HG02884 (cell line): ENCODE measurements around the gene MEGF6.

Experiments used
- ATAC-seq: cut with Tn5 transposase; IDR thresholded peaks from one replicate; pipeline ENCODE4 v1.9.1; 2021; ENCODE audit warnings: mild to moderate bottlenecking, moderate library complexity; ENCODE audit not compliant: unreplicated experiment

MEGF6 gene

DNA sequence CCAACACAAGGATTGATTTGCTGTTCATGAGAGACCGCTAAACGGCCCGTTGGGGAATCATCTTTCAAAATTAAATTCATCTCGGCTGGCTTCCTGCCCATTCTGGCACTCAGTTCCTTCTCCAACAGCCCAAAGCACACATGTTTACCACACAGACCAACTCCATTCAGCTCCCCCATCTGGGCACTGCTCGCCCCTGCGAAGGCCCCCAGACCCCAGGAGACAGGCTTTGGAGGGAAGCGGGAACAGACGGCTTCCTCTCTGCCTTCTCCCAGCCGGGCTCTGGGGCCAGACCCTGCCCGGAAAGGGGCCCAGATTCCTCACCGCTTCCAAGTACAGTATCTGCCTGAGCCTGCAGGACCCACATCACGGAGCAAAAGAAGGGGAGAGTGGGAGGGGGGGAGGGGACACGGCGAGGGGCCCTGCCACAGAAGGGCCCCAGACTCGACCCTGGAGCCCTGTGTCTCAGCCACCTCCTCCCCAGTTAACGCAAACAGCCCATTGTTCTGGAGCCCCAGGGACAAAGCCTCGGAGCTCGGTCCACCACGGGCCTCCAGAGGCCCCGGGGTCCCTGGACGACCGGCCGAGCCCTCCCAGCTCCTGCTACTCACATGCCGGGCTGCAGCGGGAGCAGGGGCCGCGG lies 660 bp downstream of the MEGF6 start:
- ATAC-seq: no peak

DNA sequence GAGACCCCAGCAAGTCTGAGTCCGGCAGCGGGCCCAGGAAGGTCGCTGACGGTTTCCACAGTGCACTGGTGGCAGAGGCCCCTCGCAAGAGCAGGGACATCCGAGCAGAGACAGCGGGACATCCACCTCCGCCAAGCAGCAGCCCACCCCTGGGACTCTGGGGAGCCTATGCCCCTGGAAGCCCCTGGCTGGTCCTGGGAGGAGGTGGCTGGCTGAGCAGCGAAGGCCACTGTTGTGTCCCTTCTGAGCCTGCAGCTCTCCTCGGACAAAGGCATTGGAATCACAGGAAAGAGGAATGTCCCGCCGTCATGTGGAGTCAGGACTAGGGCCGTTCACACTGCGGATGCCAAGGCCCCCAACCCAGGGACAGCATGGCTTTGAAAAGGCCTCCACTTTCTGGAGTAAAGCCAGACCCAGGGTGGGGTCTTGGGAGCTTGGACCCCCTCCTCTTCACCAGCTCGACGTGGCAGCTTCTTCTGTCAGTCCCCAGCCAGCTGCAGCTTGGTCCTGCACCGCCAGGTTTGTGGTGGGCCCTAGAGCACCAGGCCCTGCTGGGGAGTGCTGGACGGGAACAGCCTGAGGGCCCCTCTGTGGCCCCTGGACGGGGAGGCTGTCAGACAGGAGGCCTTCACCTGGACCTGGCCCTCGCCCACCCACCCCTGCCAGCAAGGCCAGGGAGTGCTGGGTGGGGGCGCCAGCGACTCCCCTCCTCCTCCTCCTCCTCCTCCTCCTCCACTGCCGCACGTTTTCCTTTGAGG lies 1.4 kb downstream of the MEGF6 start:
- ATAC-seq: no peak

GRCh38 chr1:3609016-3609768 lies 2.1 kb downstream of the MEGF6 start:
- ATAC-seq: no peak

DNA sequence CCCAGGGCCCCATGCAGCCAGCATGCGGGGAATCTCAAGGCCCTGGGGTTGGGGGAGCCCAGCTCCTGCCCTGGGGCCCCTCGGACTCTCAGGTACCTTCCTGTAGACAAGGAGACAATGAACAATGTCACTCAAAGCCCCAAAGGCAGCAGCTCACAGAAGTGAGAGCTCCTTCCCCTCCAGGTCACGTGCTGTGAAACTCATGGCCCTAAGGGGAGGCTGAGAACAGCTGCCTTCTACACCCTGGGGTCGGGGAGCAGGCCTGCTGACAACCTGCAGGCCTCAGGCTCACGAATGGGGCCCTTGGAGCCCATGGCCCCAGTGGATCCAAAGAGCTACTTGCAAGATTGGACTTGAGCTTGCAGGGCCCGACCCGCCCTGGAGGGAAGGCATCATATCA lies 3.2 kb downstream of the MEGF6 start:
- ATAC-seq: no peak

GRCh38 chr1:3607703-3608065 lies 3.6 kb downstream of the MEGF6 start:
- ATAC-seq: no peak

DNA sequence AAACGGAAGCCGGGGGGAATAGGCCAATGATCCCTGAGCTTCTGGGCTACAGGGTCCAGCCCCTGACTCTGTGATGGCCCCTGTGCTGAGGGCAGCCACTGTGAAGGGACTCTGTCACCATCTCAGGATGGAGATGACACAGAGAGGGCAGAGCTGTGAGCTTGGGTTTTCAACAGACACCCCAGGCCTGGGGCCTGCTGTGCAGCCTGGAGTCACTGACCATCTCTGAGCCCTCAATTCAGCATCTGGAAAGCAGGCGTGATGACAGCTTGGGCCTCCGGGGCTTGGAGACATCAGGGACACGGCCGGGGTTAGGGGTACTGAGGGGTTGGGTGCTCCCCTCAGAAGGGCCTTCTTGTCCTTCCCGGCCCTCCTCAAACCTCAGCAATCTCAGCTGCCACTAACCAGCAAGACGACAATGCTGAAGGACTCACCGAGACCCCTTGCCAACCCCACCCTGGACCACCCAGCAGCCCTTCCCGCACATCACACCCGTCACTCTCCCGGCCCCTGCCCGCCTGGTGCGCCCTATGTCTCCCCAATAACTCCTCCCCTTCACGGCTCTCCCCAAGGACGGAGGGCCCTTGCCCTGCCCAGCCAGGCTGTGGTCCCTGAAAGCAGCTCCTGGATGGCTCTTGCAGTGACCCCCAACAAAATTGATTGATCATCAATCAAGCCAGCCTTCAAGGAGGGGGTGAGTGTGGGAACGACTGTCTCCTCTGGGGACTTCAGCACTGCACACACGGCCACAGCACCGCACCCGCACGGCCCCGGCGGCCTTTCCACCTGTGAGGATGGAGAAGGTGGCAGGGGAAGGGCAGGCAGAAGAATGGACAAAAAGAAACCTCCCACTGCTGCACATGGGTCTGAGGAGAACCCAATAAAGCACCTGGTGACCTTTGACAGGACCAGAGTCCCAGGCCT lies 4.3 kb downstream of the MEGF6 start:
- ATAC-seq: no peak

DNA sequence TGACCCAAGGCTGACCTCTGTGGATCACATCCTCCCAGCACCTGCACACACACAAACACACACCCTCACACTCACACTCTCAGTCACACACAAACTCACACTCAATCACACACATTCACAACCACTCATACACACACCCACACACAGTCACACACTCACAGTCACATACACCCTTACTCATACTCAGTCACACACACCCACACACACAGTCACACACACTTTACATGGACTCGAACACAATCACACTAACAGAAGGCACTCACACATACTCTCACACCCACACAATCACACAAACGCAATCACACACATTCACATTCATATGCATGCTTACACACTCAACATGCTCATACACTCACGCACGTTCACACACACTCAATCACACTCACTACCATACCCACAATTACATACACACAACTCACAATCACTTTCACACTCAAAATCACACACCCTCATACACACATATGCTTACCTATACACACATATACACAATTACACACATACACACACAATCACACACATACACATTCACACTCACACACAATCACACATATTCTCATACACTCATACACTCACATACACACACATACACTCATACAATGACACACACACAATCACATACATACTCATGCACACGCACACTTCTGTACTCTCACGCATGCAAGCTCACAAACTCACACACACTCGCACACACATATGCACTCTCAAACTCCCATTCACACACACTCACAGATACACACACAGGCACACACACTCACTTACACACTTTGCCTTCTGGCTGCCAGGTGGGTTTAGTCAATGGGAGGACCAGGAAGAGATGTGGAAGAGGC lies 6.1 kb downstream of the MEGF6 start:
- ATAC-seq: no peak

GRCh38 chr1:3604468-3604974 lies 6.8 kb downstream of the MEGF6 start:
- no peak for ATAC-seq

DNA sequence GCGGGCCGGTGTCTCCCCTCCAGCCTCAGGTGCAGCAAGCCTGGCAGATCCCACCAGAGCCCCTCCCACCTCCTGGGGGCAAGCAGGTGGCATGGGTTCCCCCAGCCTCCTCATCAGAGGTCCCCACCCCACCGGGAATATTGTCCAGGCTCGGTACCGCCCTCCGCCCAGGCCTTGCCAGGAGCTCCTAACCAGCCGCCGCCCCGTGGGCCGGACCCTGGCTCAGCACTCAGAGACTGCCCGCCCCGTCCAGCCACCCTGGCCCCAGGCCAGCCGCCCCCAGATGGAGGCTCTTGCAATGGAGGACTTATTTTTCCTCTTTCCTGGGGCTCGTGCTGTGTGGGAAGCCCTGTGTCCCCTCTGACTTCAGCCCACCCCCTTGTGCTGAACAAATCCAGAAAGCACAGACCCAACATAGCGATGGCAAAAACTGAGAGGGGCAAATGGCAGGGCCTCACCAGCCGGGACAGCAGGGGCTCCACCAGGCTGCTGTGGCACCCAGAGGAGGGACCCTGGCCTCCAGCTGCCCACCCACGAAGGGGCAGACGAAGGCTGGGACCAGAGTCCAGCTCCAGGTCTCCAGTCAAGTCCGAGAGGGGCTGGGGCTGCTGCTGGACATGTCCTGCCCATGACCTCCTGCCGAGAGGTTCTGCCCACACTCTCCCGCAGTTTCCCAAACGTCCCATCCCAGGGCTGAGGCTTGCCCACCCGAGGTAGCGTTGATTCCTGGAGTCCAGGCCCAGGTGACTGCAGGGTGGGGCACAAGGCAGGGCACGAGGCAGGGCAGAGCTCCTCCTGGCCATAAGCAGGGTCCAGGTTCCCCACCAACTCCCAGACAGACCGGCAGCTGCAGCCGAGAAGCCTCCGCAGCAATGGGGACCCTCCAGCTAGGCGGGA lies 7.5 kb downstream of the MEGF6 start:
- ATAC-seq: no peak

DNA sequence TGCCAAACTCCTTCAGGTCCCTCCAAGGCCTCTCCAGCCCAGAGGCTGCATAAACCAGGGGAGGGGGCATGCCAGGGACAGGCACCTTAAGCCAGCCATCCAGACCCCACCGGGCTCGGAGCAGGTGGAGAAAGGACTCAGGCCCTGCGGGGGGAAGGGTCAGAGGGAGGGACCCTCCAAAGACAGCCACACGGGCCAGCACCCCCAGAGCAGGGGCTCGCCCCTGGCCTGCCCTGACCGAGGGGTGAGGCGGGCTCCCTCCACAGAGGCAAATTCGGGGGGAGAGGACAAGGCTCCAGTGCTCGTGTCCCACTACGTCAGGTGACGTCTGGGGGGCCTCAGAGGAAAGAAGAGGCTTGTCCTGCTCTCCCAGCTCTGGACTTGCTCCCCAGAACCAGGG lies 8.2 kb downstream of the MEGF6 start:
- no peak for ATAC-seq

DNA sequence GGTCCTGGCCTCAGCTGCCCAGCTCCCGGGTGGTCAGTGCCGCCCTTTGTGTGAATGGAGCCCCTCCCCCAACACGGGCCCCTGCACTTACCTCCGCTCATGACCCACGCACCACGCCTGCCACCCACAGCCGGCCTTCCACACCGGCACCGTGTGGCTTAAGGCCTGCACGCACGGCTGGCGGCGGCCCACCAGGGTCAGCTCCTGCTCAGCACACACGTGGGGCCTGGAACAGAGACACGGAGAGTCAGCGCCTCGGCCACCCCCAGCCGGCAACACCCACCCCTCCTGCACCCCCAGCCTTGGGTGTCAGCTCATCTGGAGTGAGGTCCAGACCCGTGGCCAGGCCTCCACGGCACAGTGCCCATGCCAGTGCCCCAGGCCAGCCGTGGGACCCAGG lies 8.9 kb downstream of the MEGF6 start:
- no peak for ATAC-seq

DNA sequence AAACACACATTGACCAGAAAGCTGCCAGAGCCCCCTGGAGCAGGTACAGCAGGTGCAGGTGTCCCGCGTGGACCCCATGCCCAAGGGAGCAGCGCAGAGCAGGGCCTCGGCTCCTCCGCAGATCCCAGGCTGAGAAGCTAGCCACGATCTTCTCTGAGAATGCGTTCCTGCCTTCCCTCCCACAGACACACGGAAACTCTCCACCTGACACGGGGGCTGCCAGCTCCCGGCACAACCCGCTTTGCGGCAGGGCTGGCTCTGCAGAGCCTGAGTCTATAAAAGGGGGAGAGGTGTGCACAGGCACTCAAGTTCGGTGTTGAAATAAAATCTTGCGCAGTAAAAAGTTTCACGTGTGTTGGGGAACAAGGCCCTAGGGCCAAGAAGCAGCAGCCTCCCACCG lies 9.6 kb downstream of the MEGF6 start:
- no peak for ATAC-seq

GRCh38 chr1:3600354-3600753 lies 11.0 kb downstream of the MEGF6 start:
- no peak for ATAC-seq

DNA sequence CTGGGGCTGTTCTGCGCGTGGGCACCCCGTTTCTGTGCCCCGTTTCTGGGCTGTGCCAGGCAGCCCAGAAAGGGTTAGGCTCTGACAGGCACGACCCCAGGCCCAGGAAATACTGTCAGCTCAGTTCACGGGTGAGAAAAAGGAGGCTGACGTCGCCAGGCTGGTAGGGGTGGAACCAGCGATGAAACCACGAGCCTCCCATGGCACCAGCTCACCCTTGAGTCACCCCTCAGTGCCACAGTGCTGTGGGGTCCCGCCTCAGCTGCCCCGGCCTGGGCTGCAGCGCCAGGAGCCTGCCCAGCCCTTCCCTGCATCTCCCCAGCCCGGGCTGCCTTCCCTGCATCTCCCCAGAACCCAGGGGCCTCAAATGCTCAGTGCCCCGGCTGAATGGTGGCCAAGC lies 11.5 kb downstream of the MEGF6 start:
- ATAC-seq: no peak

DNA sequence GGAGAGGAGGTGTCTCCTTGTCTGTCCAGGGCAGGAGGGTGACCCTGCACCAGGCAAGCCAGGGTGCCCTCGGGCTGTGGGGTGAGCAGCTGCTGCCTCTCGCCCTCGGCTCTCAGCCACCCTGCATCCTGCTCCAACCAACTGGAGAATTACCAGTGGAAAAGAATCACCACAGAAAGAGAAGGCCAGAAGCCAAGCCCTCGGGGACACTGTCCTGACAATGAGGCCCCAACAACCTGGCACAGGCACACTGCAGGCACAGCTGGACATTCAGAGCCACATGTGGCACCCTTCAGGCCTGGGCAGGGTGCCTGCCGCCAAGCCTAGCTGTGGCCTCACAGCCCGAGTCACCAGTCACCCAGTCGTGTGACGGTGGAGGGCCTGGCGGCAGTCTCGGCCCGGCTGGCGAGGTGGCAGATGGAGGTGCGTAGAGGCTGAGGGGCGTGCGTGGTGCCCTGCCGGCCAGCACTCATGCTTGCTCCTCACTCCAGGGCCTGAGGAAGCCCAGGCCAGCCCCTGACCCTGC lies 12.0 kb downstream of the MEGF6 start:
- no peak for ATAC-seq

- ATAC-seq: no peak
These were observed 12.6 kb downstream of the MEGF6 start for GRCh38 chr1:3598522-3599285.

DNA sequence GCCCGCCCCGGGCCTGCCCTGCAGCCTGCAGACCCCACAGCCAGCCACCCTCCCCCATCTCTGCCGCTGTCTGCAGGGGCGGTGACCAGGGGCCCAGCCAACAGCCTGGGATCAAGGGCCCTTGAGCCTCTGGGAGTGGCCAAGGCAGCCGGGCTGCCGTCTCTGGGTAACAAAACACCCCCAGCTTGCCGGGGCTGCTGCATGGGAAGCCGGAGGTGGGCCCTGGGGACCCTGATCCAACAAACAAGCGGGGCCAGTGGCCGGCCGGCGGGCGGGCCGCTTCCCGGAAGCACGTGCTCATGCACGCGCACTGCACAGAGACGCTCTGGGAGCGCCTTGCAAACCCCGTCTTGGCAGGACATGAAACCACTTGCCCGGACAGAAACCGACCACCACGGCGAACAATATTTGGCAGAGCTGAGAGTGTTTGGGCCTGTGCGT lies 13.2 kb downstream of the MEGF6 start:
- ATAC-seq: no peak

GRCh38 chr1:3597599-3597964 lies 13.7 kb downstream of the MEGF6 start:
- no peak for ATAC-seq
